Keratinocyte (primary cell): Measurements from ENCODE around the gene NDNF. TPM values are rescaled to one million over a fixed set of nuclear protein-coding genes. Genes with fewer than 3 reads are reported as not detected.

Experiments
- DNase-seq: peaks from one replicate; pipeline ENCODE4 v3.0.0-alpha.2; 2011; ENCODE audit warnings: low read depth, missing footprints, low spot score
- FAIRE-seq: peaks from 2 replicates; lab custom pipeline; 2011; peaks lifted over from hg19 to GRCh38; lab: Jason Lieb, UNC
- H2AFZ ChIP-seq: 2 replicates; pipeline ENCODE4 v1.6.0; 2012; ENCODE audit warnings: low read length, control low read depth, inconsistent platforms; ENCODE audit not compliant: control insufficient read depth
- H3K27ac ChIP-seq: 2 replicates; pipeline ENCODE4 v1.5.1; 2011; ENCODE audit warnings: low read length; ENCODE audit not compliant: control insufficient read depth, insufficient read depth
- H3K27me3 ChIP-seq: 3 replicates; pipeline ENCODE4 v1.6.0; 2011; ENCODE audit warnings: low read length; ENCODE audit not compliant: control insufficient read depth, insufficient read depth; ENCODE audit errors: extremely low read depth
- H3K36me3 ChIP-seq, 2 experiments: 2 replicates in 1 of 2; 3 replicates in 1 of 2; pipeline ENCODE4 v1.5.1; 2011; ENCODE audit warnings: low read length in 2 of 2, mild to moderate bottlenecking in 1 of 2; ENCODE audit not compliant: control insufficient read depth in 2 of 2, insufficient read depth in 2 of 2; ENCODE audit errors: extremely low read depth in 1 of 2
- H3K4me1 ChIP-seq: 3 replicates; pipeline ENCODE4 v1.5.1; 2011; ENCODE audit warnings: low read length; ENCODE audit not compliant: control insufficient read depth, insufficient read depth; ENCODE audit errors: extremely low read depth
- H3K4me2 ChIP-seq: 3 replicates; pipeline ENCODE4 v1.6.0; 2011; ENCODE audit warnings: low read depth, low read length; ENCODE audit not compliant: control insufficient read depth, insufficient read depth; ENCODE audit errors: extremely low read depth
- H3K4me3 ChIP-seq, 3 experiments: fragments of 200-600 bp in 1 of 3; sonication (generic) in 1 of 3; 2 replicates in 2 of 3; 3 replicates in 1 of 3; pipeline ENCODE4 v1.5.1; 2011 to 2016; ENCODE audit warnings: low read length in 3 of 3, mild to moderate bottlenecking in 3 of 3, control low read depth in 2 of 3, inconsistent platforms in 1 of 3, low read depth in 1 of 3, mixed read lengths in 1 of 3, mixed run types in 1 of 3, moderate library complexity in 1 of 3; ENCODE audit not compliant: control insufficient read depth in 2 of 3, insufficient read depth in 2 of 3; ENCODE audit errors: extremely low read depth in 1 of 3
- H3K79me2 ChIP-seq: 2 replicates; pipeline ENCODE4 v1.6.0; 2012; ENCODE audit warnings: low read length; ENCODE audit not compliant: control insufficient read depth, insufficient read depth
- H3K9ac ChIP-seq: 3 replicates; pipeline ENCODE4 v1.6.0; 2011; ENCODE audit warnings: low read length; ENCODE audit not compliant: control insufficient read depth, insufficient read depth; ENCODE audit errors: extremely low read depth
- H3K9me1 ChIP-seq: 3 replicates; pipeline ENCODE4 v1.6.0; 2011; ENCODE audit warnings: low read length; ENCODE audit not compliant: control insufficient read depth, insufficient read depth; ENCODE audit errors: extremely low read depth
- H3K9me3 ChIP-seq: 2 replicates; pipeline ENCODE4 v1.5.1; 2012; ENCODE audit warnings: low read depth, low read length; ENCODE audit not compliant: control insufficient read depth
- H4K20me1 ChIP-seq: 3 replicates; pipeline ENCODE4 v1.6.0; 2011; ENCODE audit warnings: low read length; ENCODE audit not compliant: control insufficient read depth, insufficient read depth; ENCODE audit errors: extremely low read depth
- CTCF ChIP-seq, 3 experiments: IDR thresholded peaks in 1 of 3; conservative IDR thresholded peaks in 1 of 3; optimal IDR thresholded peaks in 1 of 3; 2 replicates in 2 of 3; 3 replicates in 1 of 3; pipeline versions ENCODE3 to v1.5.1; 2011; ENCODE audit warnings: low read length in 3 of 3, mild to moderate bottlenecking in 3 of 3, moderate library complexity in 2 of 3, control low read depth in 1 of 3, inconsistent platforms in 1 of 3; ENCODE audit not compliant: insufficient read depth in 2 of 3; ENCODE audit errors: extremely low read depth in 1 of 3
- EZH2 ChIP-seq: IDR thresholded peaks from one replicate; pipeline ENCODE4 v1.6.1; 2012; ENCODE audit warnings: inconsistent platforms, mild to moderate bottlenecking, low read length, moderate library complexity
- dilution Hi-C: fragments of 300-500 bp; cut with MboI; formaldehyde crosslinking; loops from one replicate; pipeline ENCODE4 v1.7.0; 2020; ENCODE audit warnings: low sequenced_read_pairs; ENCODE audit not compliant: extremely low pct_ligation_motif_present
- polyA plus RNA-seq, 5 experiments: library from polyadenylated mRNA; depleted of rRNA in 3 of 5; stranded (reverse) in 3 of 5; stranded (forward) in 1 of 5; unstranded in 1 of 5; fragments of >200 nt; gene quantifications; 1 replicate in 1 of 5; 2 replicates in 3 of 5; 3 replicates in 1 of 5; pipeline versions ENCODE4 v1.2.1 to v1.2.3, GENCODE V29; 2011 to 2012; ENCODE audit warnings: missing spikeins in 2 of 5, low read depth in 1 of 5, low replicate concordance in 1 of 5

The NDNF gene
- polyA plus RNA-seq, 1 donor (not counting 4 experiments of a cell fraction or from before 2014, with no cell fraction given): not detected

- H3K4me1 ChIP-seq: no peaks in the 10 kb centered on the region
- H3K9ac ChIP-seq: no peak overlapping the region
- dilution Hi-C loops: no loop called here
- H3K79me2 ChIP-seq: no peaks in the 10 kb centered on the region
- no peaks in the 10 kb centered on the region for H3K9me1 ChIP-seq
- no peak overlapping the region for H2AFZ ChIP-seq
- no peak overlapping the region for H3K4me2 ChIP-seq
- no peak overlapping the region for H3K4me3 ChIP-seq
- TF ChIP-seq EZH2: no peak
- no peak for TF ChIP-seq CTCF (optimal IDR thresholded peaks at IDR 0.05 in 1 of 3, IDR thresholded peaks at IDR 0.05 in 1 of 3, conservative IDR thresholded peaks at IDR 0.05 in 1 of 3; ENCODE audit: extremely low read depth in 1 of 3, insufficient read depth in 2 of 3, low read length in 3 of 3)
- H3K27me3 ChIP-seq: peaks cover 4% of the 10 kb centered on the region
- FAIRE-seq (no peak), DNase-seq (no peak)
- H3K36me3 ChIP-seq: no peaks in the 10 kb centered on the region
- no peaks in the 10 kb centered on the region for H3K9me3 ChIP-seq
- no peaks in the 10 kb centered on the region for H4K20me1 ChIP-seq
- H3K27ac ChIP-seq: no peak overlapping the region
These were observed 14.8 kb downstream of the NDNF start for GRCh38 chr4:121057466-121057922.

GRCh38 chr4:121056066-121056465, 16.3 kb downstream of the NDNF start:
- Histone ChIP-seq H3K4me2 (no peak overlapping the region), H3K9ac (no peak overlapping the region), H3K27ac (no peak overlapping the region), H4K20me1 (no peaks in the 10 kb centered on the region), H3K36me3 (no peaks in the 10 kb centered on the region), H3K79me2 (no peaks in the 10 kb centered on the region), H2AFZ (no peak overlapping the region), H3K9me3 (no peaks in the 10 kb centered on the region), H3K4me1 (no peaks in the 10 kb centered on the region), H3K27me3 (no peaks in the 10 kb centered on the region), H3K9me1 (no peaks in the 10 kb centered on the region), H3K4me3 (no peak overlapping the region)
- dilution Hi-C loops: no loop called here
- no peak for DNase-seq
- FAIRE-seq: no peak
- no peak for TF ChIP-seq CTCF (optimal IDR thresholded peaks at IDR 0.05 in 1 of 3, IDR thresholded peaks at IDR 0.05 in 1 of 3, conservative IDR thresholded peaks at IDR 0.05 in 1 of 3; ENCODE audit: extremely low read depth in 1 of 3, insufficient read depth in 2 of 3, low read length in 3 of 3)
- no peak for TF ChIP-seq EZH2
